Glomerular endothelial cell (primary cell): ENCODE measurements around the gene PAX2. TPM values are rescaled to one million over a fixed set of nuclear protein-coding genes. Genes with fewer than 3 reads are reported as not detected.

ENCODE experiments used
- DNase-seq: peaks from one replicate; pipeline ENCODE4 v3.0.0-alpha.2; 2011; ENCODE audit warnings: low read depth, low spot score; ENCODE audit errors: extremely low read depth
- total RNA-seq: library from RNA; depleted of rRNA; stranded (reverse); fragments of >200 nt; gene quantifications from 2 replicates; pipeline ENCODE4 v1.2.3, GENCODE V29; 2015

Gene PAX2
- total RNA-seq, 1 donor from 2014 or later = 3.9 TPM

DNA sequence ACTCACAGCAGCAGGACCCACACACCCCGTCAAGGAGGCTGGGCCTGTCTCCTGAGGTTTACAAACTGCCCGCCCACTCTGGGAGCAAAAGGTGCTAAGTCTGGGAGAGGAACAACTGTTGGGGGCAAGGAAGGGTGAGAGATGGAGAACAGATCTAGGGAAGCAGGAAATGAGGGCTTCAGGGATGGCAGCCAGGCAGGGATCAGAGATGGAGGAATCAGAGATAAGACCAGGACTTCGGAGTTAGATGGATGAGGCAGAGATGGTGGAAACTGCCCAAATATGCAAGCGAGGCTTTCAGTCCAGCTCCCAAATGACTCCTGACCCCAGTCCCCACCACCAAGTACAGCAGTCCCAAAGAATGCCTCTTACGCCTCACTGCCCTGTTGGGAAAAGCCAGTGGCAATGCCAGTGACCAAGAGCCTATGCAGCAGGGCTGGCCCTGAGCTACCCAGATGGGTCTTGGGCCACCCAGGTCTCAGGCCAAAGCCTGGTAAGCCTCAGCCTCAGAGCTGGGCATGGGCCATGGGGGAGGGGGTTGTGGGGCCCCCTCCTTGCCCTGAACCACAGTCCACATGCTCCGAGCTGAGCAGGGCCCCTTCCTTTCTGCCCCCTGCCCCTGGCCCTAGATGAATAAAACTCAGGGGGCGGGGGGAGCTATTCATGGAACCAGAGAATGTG, 127.9 kb downstream of the PAX2 start:
- DNase-seq = no peak

DNA sequence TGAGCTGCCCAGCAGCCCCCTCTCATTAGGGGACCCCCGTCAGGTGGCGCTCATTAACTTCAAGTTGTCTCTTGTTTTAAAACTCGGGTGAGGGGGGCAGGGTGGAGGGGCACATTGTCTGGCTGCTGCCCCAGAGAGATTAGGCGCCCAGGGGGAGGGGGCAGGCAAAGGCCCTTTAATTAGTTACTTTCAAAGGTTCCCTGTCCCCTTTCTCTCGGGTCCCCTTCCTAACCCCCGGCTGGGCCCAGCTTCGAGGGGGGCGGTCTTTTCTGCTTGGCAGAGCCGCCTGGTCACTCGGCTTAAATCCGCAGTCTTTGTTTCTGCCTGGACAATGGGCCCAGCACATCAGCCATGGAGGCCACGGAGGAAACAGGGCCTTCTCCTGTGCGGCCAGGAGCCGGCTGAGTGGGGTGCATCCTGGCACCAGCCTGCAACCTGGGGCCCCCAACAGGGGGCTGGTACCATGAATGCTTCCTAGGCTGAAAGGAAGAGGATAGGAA, 128.5 kb downstream of the PAX2 start:
- no peak for DNase-seq

DNA sequence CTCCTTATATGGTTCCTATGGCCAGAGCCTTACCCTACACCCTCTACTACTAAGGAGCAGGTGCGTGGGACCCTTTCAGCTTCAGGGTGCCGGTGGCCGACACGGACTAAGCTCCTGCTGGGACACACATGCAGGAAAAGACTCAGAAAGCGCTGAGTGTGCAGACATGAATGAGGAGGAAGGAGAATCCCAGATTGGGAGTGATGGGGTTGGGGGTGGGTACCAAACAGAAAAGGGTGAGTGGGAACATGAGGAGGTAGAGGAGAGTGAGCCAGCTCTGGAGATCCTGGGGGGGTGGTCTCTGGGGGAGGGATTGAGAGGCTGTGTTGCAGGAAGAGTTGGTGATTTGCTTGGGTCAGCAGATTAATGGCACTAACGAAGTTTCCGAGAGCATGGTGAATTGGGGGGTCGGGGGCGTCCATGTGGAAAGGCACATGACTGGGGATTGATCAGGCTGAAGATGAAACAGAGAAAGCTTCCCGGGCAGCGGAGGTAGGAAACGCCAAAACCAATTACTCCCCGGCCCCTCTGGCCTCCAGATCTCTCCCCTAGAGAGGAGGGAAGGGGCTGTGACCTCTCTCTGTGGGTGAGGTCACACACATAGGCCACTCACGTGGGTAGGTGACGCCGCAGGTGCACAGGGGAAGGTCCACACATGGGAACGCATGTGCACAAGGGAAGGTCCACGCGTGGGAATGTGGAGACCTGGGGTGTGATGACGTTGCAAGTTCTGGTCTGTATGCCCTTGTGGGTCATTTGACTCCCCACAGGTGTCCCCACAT, 129.5 kb downstream of the PAX2 start:
- no peak for DNase-seq

DNA sequence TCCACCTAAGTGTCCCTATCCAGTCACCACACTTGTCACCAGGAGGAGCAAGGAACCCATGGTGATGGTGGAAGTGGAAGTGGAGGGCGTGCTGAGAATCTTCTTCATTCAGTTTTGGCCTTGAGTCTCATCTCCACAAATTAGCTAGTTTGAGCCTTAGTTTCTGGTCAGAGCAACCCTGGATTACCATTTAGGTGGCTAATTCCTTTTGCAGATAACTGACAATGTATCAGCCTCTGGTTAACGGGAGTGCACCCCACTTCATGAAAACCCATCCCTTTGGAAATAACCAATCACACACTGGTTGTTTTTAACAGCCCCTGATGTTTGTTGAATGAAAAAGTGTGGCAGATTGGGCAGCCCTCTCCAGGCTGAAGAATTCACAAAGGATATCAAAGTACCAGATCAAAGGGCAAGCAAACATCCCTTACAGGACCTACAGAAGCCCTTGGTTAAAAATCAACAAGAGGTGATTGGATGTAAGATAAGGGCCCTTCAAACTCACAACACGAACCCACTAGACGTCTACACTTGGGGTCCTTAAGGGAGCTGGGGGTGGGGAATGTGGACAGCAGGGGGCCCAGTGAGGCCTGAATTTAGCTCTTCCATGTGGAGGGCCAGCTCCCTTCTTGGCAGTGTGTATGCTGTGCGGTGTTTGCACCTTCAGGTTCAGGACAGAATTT, 130.2 kb downstream of the PAX2 start:
- DNase-seq = no peak

DNA sequence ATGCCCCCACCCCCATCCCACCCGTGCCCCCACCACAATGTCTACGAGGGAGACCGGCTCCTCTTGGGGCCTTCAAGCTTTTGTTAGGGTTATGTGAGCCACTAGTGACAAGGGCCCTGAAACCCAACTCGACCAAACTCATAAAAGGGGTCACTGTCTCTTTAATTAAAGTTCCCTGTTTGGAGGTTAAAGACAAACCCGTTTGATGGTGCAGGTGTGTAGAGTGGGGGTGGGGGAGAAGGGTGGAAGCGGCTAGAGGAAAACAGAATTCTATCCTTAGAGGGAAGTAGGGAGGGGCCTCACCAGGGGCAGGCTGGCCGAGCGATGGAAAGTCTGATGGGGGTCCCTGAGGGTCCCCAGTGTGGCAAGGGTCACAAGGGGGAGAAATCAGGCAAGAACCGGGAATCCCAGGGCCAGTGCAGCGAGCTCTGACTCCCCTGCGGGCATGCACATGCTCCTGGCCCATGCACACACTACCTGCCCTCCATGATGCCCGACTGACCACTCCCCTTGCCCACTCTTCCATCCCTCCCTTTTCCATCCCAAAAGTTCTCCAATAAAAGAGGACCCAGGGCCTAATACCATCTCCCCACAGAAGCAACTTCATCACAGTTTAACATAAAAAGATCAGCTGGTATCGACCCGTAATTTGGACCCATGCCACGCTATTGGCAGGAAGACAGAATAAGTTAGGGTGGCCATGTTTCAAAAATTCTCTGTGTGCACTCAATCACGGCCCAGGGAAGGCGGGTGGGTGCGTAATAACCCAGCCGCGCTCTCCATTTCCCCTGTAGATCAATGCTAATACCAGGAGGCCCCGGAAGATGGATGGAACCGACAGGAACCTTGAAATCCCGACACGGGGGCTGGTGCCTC, 131.4 kb downstream of the PAX2 start:
- no peak for DNase-seq

DNA sequence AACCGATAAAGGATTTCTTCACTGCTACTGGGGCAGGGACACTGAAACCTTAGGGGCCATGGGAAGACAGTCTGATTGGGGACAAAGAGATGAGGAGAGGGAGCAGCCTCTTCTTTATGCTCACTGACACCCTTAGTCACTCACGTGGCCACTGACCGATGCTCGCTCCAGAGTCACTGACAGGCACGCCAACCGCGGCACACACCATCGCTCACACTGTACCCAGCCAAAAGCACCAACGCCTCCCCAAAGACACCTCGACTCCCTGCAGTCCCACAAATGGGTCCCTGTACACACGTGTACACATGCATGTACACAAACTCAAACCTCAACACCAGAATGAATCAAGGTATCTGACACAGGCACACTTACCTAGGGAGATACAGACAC, 132.1 kb downstream of the PAX2 start:
- no peak for DNase-seq

DNA sequence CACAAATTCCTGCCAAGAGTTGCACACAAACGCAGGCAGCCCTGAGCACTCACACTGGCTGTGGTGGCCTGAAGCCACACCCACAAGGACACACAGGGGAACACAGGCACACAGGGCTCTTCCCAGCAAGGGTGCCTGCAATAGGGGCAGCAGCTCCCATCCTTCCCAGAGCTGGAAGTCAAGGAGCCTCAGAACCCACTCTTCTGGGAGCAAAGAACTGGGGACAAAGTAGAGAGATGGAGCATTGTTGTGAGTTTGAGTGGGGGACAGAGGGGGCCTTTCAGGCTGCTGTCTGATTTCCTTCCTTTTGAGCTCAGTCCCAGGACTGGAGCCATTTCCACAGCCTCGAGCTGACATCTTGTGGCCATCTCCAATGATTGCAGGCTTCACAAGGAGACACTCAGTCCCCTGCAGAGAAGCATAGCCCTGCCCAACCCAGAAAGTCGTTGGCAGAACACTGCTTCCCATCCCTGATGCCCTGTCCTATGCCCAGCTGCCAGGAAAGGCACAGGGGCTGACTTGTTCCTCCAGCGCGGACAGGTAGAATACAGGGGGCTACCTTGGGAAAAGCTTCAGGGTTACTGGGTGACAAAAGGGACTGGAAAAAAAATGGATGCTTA, 133.0 kb downstream of the PAX2 start:
- no peak for DNase-seq

Other genes with a start within 250 kb of the PAX2 start
- 2.8 and 11.6 TPM in 2 replicates for gene SEC31B, start 225.7 kb upstream of the PAX2 start, total RNA-seq
- 125 and 141 TPM in 2 replicates for gene NDUFB8, start 215.7 kb upstream of the PAX2 start, total RNA-seq
- 6.1 and 9.9 TPM in 2 replicates for gene HIF1AN, start 209.6 kb upstream of the PAX2 start, total RNA-seq
- 17.7 and 29.5 TPM in 2 replicates for gene SLF2, start 167.4 kb downstream of the PAX2 start, total RNA-seq
- gene SEMA4G, start 223.9 kb downstream of the PAX2 start, total RNA-seq = 6.9 and 10.0 TPM in 2 replicates
- gene MRPL43, start 241.9 kb downstream of the PAX2 start, total RNA-seq = 80.9 and 85.6 TPM in 2 replicates
- gene TWNK, start 242.0 kb downstream of the PAX2 start, total RNA-seq = 4.7 and 11.6 TPM in 2 replicates